HG02798 (cell line): ENCODE results near the gene NLRP3.

ENCODE experiments used
- ATAC-seq: cut with Tn5 transposase; IDR thresholded peaks from one replicate; pipeline ENCODE4 v1.9.1; 2021; ENCODE audit warnings: mild to moderate bottlenecking; ENCODE audit not compliant: unreplicated experiment, poor library complexity

The NLRP3 gene

DNA sequence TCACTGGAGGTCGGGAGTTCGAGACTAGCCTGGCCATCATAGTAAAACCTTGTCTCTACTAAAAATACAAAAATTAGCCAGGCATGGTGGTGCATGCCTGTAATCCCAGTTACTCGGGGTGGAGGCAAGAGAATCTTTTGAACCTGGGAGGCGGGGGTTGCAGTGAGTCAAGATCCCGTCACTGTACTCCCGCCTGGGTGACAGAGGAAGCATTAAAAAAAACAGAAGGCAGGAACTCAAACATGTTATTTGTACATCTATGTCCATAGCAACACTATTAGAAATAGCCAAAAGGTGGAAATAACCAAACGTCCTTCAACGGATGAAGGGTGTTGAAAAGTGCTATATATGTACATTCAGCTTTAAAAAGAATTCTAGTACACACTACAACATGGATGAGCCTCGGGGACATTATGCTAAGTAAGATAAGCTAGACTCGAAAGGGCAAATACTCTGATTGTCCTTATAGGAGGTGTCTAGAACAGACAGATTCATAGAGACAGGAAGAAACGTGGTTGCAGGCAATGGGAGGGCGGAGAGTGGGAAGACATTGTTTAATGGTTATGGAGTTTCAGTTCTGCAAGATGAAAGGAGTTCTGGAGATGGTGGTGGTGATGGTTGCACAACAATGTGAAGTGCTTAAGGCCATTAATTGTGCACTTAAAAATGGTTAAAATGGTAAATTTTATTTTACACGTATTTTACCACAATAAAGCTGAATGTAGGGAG, 19.2 kb downstream of the NLRP3 start:
- no peak for ATAC-seq

DNA sequence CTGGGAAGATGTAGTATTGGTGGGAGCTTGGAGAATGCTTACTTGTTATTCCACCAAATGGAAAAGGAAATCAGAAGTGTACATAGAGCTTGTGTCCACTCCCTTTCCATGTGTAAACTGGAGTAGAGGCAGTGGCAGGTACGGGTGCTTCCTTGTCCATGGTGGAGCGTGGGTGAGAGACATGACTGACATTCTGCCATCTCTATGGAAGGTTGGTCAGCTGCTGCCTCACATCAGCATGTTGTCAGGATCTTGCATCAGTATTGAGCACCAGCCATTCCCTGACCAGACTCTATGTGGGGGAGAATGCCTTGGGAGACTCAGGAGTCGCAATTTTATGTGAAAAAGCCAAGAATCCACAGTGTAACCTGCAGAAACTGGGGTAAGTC, 19.8 kb downstream of the NLRP3 start:
- no peak for ATAC-seq

DNA sequence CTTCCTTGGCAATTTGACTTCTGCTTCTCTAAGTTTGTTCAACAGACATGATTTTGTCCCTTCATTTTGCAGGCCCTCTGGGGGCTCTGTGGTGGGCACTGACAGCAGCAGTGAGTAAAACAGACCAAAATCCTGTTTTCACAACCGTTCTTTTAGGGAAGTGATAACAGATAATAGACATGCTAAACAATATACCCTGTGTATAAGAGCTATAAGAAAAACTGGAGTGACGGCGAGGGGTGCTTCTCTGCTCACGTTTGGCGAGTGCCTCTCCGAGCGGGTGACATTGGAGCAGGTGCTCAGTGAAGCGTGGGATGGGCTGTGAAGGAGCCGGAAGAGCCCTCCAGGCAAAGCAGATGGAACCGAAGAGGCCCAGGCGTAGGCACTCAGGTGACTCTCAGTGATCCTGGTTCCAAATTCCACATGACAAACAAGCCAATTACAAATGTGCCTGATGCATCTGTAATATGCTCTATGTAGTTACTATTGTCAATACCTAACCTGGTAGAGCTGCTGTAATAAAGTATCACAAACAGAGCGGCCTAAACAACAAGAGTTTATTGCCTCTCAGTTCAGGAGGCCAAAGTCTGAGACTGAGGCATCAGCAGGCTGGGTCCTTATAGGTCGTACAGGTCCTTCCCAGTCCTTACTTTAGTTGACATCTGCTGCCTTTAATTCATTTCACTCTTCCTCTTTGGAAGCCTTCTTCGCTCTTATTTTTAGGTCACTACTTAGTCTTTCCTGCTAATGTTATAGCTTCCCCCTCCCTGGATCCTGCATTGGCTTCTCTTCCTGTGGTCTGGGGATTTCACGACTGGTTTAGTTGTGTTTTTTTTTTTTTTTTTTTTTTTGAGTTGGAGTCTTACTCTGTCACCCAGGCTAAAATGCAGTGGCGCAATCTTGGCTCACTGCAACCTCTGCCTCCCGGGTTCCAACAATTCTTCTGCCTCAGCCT, 21.9 kb downstream of the NLRP3 start:
- ATAC-seq = no peak

DNA sequence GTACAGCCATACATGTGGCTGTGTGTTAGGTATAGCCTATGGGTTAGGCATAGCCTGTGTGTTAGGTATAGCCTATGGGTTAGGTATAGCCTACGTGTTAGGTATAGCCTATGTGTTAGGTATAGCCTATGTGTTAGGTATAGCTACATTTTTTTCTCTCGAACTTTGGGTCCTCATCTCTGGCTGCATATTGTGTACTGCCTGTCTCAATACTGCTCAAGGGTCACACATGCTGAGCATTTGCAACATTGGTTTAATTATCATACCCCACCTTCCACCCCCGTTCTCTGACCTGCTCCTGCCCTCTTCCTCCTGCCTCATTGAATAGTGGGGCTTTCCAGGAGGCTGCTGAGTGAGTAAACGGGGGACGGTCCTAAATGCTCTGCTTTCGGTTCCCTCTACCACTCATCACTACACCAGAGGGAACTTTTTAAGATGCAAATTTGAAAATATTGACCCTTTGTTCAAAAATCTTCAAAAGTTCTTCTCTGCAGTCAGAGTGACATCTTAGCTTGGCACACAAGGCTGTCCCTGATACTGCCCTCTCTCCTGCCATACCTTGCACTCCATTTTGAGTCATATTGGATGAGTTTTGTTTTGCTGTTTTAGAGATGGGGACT, 24.1 kb downstream of the NLRP3 start:
- ATAC-seq = peak; percentile 97

DNA sequence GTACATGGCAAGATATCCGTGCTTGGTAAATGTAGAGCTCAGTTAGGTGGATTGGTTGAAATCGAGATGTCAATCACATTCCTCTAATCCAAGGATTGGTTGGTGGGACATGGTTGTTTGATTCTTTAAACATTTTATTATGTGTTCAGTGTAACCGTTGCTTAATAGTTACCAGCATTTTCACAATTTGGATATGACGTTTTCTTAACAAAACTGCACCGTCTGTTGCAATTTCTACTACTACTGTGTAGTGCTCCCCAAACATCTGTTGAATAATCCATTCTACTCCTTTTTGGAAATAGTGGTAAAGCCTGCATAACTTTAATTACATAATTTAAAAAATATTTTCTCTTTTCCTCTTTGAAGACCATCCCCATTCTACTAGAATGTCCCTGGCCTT, 25.6 kb downstream of the NLRP3 start:
- no peak for ATAC-seq

DNA sequence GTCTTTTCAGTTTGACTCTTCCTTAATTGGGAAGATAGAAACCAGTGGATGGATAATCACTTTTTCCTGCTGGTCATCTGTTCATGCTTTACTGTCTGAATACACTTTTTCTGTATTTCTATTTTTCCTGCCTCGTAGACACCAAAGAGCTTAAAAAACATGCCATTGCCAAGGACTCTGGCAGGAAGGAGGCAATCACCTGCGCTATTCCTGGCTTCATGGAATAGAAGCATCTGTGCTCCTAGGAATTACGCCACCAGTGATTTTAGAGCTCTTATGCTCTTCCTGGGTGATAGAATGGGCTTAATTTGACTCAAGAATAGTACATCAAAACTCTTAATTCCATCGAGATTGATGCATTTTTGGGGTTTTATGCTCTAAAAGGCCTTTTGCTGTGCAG, 26.2 kb downstream of the NLRP3 start:
- ATAC-seq = no peak

DNA sequence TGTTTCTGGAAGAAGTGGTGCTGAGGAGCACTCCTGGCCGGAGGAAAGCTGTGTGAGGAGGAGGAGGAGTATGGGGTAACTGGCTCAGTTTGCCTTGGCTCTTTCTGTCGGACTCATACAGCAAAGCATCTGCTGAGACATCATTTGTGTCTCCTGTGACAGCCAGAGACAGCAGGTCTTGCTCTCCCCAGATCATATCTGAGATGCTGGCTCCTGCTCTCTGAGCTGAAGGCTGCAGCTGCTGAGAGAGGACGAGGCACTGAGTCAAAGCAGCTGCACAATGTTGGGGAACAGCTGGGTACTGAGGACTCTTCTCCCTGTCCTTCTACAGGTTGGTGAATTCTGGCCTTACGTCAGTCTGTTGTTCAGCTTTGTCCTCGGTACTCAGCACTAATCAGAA, 27.7 kb downstream of the NLRP3 start:
- ATAC-seq = no peak

DNA sequence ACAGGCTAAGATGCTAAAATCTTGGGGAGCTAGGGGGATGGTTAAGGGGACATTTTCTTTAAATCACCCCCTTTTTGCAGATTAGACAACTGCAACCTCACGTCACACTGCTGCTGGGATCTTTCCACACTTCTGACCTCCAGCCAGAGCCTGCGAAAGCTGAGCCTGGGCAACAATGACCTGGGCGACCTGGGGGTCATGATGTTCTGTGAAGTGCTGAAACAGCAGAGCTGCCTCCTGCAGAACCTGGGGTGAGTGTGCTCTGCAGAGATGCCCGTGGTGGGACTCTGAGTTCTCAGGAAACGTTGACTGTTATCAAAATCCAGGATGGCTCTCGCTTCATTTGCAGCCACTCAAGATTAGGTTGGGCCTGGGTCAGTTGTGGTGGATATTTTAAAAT, 28.6 kb downstream of the NLRP3 start:
- no peak for ATAC-seq

DNA sequence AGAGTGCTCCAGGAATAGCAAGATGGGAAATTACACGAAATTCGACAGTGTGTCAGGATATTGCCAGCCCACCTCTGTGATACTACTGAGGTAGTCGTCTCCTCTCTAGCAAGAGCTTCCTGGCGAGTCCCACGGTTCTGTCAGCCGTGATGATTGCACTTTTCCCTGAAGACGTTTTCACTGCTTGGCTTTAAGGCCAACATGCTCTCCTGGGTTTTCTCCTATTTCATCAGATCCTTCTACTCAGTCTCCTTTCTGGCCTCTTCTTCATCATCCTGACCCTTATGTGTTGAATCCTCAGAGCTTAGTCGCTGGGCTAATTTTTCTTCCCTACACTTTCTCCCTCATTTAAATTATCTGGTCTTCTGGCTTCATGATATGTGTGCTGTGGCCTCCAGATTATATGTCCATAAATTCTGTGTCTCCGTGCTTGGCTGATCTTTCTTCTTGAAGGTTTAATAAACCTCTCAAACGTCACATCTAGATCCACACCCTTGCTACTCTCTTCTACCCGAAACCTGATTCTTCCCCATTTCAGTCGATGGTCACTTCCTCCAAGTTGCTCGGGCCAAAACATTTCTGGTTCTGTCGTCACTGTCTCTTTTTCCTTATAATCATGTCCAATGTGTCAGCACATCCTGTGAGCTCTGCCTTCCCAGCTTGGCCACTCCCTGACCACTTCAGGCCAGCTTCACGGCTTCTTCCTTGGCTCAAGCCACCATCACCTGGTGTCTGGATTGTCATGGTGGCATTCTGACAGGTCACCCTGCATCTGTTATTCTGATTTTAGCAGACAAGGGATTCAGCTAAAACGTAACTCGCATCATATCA, 29.8 kb downstream of the NLRP3 start:
- no peak for ATAC-seq

DNA sequence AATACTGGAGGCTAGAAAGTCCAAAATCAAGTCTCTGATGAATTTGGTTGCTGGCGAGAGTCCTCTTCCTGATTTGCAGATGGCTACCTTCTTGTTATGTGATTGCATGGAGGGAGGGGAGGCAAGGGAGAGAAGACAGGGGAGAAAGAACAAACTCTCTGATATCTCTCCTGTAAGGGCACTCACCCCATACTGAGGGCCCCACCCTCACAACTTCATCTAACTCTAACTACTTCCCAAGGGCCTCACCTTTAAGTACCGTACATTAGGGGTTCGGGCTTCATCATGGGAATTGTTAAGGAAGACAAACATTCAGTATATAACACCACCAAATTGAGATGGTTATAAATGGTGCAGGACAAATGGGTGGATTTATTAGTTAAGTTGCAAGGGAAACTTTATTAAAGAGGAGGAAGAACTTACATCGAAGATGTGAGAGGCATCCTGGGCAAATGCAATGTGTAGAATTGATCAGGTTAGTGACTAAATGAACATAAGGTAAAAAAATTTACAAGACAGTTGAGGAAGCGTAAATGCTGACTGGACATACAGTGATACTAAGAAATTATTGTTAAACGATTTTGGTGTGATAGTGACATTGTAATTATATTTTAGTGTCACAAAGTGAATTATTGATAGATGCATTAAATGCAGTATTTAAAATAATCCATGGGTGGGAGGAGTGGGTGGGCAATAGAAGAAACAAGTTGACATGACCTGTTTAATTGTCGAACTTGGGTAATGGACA, 31.4 kb downstream of the NLRP3 start:
- no peak for ATAC-seq

DNA sequence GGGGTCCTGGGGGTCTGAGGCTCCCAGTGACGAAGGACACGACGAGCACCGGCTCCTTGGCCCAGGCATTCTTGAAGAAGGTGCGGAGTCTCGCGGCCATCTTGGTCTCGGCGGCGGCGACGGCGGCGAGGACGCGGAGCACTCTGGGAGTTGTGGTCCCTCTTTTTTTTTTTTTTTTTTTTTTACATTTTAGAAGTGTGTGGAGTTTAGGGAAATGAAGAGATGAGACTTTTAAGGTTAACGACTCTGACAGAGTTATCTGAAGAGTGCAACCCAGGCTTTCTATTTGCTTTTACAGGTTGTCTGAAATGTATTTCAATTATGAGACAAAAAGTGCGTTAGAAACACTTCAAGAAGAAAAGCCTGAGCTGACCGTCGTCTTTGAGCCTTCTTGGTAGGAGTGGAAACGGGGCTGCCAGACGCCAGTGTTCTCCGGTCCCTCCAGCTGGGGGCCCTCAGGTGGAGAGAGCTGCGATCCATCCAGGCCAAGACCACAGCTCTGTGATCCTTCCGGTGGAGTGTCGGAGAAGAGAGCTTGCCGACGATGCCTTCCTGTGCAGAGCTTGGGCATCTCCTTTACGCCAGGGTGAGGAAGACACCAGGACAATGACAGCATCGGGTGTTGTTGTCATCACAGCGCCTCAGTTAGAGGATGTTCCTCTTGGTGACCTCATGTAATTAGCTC, 32.3 kb downstream of the NLRP3 start:
- ATAC-seq = no peak

DNA sequence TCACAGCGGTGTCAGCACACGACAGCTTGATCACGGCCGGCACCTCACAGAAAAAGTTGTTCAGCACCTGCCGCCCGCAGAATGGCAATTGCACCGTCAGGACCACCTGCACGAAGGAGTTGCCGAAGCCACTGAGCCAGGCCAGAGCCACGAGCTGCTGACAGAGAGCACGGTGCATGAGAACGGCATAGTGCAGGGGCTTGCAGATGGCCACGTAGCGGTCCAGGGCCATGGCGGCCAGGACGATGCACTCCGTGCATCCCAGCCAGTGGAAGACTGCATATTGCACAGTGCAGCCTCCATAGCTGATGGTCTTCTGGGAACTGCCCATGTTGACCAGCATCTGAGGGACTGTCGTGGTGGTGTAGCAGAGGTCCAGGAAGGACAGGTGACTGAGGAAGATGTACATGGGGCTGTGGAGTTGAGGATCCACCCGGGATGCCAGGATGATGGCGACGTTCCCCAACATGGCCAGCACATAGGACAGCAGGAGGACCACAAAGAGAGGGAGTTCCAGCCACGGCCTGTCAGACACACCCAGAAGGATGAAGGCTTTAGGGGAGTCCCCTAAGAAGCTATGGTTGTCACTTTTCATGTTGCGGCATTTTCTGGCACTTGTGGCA, 35.5 kb downstream of the NLRP3 start:
- no peak for ATAC-seq

DNA sequence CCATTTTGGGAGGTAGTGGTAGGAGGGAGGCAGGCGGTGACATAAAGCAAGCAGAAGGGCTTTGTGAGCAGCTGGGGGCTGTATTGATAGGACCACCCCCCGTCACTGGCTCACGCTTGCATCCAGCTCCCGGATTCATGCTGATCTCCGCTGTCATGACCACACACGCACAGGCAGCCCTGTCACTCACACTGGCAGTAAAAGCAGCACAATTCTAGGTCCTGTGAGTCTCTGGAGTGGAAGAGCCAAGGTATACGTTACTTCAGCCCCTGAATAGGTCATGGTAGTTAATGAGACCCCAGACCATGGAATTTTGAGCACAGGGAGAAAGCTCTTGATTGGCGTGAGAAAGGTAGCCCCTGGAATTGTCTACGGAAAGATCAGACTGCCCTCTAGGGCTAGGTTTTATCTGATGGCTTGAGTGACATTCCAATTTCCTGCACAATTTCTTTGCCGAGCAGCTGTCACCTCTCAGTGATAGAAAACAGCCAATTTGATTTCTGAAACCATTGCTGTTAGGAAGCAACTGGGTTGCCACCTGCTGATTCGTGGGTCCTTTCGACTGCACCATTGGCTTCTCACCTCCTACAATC, 36.6 kb downstream of the NLRP3 start:
- no peak for ATAC-seq

DNA sequence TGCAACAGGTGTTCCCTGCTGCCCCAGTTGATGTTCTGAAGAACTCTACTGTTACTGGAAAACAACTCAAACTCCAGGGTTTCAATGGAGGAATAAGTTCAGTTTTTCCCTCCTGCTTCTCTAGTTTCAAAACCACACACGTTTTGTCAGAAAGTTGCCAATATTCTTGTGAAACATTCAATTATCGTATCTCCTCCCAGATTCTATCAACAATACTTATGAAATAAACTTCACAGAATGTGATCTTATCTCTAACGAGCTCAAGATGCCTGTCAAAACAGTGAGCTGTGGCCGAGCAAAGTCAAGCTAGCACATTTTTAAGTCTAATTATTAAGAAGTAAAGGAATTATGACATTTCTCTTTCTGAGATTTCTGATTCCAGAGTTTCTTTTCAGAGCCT, 37.3 kb downstream of the NLRP3 start:
- ATAC-seq = no peak

DNA sequence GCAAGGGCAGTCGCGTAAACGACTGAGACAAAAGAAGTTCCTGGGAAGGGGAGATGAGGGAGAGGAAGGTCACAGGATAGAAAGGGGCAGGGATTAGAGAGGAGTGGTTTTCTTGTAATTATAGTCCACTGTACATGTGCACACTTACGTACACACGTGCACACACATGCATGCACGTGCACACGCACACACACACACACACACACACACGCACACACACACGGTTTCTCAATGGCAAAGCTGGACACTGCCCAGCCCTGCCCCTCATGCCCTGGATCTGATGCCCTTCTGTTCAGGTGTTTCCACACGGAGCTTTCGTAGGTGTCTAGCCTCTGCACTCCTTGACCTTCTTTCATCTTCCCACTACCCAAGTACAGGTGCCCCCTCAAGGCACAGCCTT, 38.0 kb downstream of the NLRP3 start:
- ATAC-seq = no peak

DNA sequence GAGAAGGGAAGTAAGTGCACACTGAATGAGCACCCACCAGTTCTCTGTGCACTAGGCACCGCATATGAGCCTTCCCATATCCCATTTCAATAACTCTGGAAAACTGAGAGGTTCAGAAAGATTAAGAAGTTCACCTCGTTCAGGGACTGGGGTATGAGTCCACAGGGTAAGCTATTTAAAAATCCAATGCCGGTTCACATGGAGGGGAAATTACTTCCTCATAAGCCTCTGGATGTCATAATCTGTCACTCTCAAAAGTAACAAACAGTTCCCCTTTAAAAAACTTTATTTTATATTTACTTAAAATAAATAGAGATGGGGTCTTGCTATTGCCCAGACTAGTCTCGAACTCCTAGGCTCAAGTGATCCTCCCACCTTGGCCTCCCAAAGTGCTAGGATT, 40.0 kb downstream of the NLRP3 start:
- no peak for ATAC-seq

DNA sequence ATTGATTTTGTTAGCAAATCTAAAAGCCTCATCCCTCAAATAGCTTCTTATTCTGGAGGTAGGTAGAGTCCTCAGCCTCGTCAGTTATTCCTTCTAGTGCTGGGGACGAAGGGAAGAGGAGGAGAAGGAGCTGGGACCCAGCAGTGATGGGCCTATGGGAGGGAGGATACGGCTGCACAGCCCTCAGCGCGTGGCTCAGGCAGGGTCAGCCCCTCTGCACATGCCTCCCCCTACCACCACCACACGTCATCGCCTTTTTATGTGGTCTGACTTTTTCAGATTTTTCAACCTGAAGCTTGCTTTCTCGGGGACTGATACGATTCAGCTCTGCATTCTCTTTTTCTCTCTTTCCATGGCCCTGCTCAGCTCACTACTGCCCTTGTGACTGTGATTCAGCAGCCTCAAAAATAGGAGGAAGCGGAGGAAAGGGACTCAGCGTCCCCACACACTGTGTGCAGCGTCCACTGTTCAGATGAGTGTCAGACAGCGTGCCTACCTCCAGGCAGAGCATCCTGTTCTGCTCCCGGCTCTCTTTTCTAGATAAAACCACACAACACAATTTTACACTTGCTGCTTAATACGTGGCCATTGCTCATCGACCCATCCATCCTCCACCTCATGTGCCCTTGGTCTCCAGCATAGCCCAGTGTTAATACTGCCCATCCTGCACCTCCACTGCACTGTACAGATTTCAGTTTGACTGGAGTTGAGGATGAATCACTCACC, 41.1 kb downstream of the NLRP3 start:
- ATAC-seq = no peak

DNA sequence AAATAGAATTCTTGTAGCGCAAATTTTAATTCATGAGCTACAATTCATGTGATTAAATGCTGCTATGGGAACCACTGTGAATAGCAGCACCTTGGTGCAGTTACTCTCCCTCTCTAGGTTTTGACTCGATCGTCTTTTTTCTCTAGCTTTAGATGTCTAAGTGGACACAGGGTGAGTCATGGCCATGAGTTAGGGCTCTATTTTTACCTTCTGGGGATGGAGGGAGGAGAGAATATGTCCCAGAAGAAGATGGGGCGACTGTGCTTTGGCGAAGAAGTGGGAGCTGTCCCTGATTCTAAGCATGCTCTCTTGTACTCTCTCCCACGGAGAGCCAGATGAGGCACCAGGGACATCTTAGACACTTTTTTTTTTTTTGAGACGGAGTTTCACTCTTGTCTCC, 43.5 kb downstream of the NLRP3 start:
- no peak for ATAC-seq
